HG02970 (cell line): ENCODE data around the gene AQP4.

Source experiments
- ATAC-seq: cut with Tn5 transposase; IDR thresholded peaks from one replicate; pipeline ENCODE4 v1.9.1; 2021; ENCODE audit warnings: mild to moderate bottlenecking, moderate library complexity, moderate number of reproducible peaks; ENCODE audit not compliant: unreplicated experiment, low FRiP score

The AQP4 gene

DNA sequence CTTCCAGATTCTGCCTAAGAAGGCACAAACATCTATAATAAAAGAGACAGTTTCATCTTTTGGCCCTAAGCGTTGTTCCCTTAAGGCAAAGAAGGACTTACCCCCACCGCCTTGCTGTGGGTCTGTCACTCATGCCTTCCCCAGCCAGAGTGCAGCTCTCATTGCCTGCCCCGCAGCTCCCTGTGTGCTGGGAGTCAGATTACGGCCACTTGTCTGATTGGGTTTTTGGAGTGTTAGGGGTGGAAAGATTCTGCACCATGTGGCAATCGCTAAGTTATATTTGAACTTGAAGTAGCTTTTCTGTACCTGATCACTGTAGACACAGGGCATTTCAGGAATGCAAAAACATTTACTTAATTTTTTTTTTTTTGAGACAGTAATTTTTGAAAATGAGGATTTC is at the start of gene AQP4:
Gene AQP4 (minus strand): TSS at position 151 of the 400 bp plus-strand sequence. CDS start 18 bp downstream, at position 133.
- ATAC-seq = no peak

GRCh38 chr18:26911840-26912239 is 46.3 kb upstream of the AQP4 start:
- no peak for ATAC-seq

- no peak for ATAC-seq
Observed at GRCh38 chr18:26909599-26910290, 44.2 kb upstream of the AQP4 start.

GRCh38 chr18:26908906-26909305 is 43.4 kb upstream of the AQP4 start:
- ATAC-seq = no peak

DNA sequence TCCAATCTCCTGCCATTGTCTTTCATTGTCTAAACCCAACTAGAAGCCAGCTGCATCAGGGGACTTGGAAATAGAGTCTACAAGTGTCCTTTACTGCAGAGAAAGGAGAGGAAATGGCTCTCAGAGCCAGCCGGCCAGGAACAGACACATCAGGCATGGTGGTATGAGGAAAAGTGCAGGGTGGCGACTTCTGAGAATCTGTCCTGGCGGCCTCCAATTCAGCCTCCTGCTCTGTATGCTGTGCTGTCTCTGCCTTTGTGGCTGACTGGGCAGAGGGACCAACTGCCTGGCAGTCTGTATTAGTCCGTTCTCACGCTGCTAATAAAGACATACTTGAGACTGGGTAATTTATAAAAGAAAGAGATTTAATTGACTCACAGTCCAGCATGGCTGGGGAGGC is 36.8 kb upstream of the AQP4 start:
- ATAC-seq = no peak

GRCh38 chr18:26901020-26901419 is 35.5 kb upstream of the AQP4 start:
- no peak for ATAC-seq

DNA sequence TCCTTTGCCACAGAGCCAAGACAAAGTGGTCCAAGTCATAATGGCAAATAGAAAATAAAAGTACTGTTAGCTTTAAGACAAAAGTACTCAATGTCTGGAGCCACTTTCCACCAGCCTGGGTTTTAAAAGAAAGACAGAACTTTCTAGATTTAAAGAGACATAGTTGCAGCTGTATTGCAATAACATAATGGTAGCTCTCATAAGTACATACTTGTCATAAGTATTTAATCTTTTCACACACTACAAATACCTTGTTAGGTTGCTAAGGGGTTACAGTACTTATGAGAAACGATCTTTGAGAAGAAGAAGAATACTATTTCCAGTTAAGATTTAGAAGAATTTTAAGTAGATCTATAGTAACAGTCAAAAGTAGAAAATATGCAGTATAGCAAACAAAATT is 28.9 kb upstream of the AQP4 start:
- no peak for ATAC-seq

DNA sequence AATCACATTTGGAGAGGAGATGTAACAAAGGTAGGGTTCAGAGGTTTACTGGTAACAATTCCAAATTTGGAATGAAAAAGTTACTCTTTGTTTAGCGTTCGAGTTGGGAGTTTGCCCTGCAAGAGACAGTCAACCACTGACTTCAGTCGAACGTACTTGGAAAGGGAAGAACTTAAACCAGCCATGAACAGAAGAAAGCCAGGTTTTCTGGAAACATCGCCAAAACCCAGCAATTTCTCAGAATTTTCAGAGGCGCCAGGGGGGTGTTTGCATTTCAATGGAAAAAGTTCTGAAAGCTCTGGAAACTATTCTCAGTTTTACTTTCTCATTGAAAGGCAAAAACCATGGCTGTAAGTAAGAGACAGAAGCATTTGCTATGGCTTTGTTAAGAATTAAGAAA is 28.5 kb upstream of the AQP4 start:
- ATAC-seq = no peak

DNA sequence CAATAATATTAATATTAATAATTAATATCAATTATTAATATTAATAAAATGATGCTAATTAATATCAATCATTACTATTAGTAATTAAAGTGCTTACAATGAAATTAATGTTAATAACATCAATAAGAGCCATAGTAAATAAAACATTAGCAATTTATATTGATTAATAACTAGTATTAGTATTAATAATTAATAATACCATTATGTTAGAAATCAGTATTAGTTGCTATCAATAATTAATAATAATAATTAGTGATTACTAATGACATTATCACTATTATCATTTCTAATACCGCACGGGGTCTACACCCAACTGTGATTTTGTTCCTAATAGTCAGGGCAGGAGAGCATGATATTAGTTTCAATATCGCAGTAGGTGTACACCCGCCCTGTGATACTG is 22.8 kb upstream of the AQP4 start:
- ATAC-seq = no peak

DNA sequence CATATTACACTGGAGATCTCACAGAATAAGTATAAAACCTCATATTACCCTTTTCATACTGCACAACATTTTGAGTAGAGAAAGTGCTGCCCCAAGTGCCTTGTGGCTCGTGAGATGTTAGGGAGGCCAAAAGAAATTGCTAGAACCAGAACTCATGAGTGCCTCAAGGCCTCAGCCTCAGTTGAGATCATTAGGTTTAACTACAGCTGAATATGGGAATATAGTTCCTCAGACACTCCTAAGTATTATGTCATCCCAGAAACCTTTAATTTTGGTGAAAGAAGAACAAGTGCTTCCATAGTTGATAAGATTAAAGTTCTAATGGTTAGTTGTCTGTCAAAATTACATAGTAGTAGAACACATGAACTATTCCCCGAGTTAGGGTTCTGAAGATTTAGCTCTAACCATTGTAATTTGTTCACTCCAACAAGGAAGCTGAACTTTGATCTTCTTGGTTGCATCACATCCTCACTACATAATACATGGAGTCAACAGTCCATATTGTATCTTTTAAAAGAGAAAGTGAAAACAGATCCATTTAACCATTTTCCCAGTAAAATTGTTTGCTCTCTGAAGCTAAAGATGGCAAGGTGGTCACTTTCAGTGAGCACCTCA is 9.6 kb upstream of the AQP4 start:
- no peak for ATAC-seq

DNA sequence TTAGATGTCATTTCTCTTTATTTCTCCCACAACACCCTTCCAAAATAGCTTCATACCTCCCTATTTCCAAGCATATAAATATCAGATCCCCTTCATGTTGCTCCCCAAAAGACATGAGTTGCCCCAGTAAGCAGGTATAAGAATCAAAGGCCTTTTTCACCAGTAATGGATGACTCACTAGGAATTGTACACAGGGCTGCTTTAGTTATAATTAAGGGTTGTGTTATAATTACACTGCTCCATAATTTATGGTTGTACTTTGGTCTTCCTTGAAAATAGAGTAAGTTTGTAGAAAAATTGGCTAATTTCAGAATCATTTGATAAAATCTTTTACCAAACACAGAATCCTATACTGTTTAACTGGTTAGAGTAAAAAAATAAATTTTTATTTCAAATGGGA is 8.8 kb upstream of the AQP4 start:
- no peak for ATAC-seq

- ATAC-seq = no peak
Observed at GRCh38 chr18:26869640-26870039, 4.1 kb upstream of the AQP4 start.

- no peak for ATAC-seq
Observed at GRCh38 chr18:26868968-26869586, 3.6 kb upstream of the AQP4 start.

DNA sequence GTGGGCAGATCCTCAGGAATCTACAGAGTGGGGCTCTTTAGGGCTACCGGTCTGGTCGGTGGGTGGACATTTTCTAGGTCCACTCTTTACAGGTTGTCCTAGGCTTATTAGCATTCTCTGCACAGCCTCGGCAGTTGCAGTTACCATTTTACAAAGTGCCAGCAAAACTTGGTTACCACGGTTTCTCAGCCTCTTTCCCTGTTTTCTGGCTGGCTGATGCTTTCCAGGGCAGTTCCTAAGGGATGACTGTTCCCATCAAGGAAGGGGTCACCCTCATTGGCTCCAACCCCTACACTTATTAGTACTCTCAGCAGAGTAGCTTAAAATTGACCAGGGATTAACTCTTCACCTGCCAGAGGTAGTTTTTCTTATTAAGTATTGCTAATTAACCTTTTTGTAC is 2.0 kb upstream of the AQP4 start:
- ATAC-seq = no peak

DNA sequence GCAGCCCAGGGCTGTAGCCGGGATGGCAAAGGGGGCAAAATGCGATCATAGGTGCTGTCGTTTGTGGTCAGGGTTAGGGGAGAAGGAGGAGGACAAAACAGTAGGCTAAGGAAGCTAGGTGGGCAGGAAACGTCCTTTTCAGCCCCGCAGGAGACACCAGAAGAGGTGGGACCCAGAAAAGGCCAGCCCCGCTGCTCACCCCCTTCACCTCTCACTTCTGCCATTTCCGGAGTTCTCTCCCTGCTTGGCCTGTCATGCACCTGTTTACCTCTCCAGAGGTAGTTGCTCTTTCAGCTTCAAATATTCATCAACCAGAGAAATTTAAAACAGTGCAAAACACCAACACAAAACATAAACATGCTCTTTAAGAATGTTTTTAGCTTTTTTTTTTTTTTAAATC is 849 bp downstream of the AQP4 start:
- ATAC-seq = no peak

DNA sequence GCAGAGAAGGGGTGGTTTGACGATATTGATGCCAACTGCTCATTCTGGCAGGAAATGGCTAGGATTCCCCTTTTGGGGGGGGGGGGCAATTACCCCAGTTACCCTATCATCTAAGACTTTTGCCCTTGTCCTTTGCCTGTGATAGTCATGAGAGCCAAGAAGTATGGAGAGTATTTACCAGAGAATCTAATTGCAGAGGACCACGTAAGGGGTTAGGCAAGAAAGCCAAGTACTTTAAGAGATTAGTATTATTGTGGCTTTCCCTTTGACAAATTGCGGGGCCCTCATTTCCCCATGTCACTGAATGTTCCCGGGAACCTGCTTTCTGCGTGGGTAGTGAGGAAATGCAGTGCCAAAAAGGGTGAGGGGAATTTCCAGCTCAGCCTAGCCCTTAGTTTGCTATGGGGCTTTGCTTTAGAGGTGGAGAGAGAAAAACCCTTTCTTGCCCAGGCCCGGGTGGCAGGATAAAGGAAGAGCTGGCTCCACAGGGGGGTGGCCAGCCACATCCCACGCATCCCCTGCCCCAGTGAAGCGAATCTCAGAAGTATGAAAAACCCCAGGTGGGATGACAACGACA is 1.5 kb downstream of the AQP4 start:
- ATAC-seq = no peak

GRCh38 chr18:26863122-26863879 is 2.2 kb downstream of the AQP4 start:
- ATAC-seq = no peak

- no peak for ATAC-seq
Observed at GRCh38 chr18:26862084-26862483, 3.4 kb downstream of the AQP4 start.

GRCh38 chr18:26854292-26854881 is 11.1 kb downstream of the AQP4 start:
- ATAC-seq = no peak

DNA sequence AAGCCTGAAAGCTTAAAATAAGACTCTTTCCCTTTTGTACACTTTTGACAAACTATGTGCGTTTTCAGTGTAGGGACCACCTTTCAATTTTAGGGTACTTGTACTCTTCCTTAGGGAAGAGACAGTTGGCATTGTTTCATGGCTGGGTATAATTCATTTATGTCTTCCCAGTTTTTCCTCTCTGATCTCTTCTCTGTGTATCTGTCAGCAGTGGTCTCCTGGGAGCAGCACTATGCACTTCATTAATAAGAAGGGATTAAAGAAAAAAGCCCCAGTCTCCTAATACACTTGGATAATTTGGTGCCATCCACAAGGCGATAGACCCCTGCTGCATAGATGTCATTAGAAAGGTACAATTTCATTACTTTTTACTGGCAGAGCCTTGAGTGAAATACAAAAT is 12.1 kb downstream of the AQP4 start:
- ATAC-seq = no peak

DNA sequence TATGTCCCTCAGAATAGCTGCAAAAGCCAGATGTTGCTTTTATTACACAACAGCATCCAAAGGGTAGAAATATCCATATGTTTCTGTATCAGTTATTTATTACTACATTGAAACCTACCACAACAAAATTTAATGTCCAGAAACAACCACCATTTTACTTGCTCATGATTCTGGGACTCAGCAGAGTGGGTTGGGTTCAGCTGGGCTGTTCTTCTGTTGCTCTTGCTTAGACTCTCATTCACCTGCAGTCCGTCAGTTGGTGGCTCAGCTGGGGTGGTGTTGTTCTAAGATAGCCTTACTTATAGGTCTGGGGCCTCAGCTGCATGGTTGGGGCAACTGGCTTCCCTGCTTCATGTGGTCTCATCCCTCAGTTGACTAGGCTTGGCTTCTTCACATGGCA is 21.7 kb downstream of the AQP4 start:
- no peak for ATAC-seq
